SH-SY5Y (cell line): Measurements from ENCODE around the gene ARHGAP4.

Experiments
- GATA2 ChIP-seq: IDR thresholded peaks from 2 replicates; pipeline ENCODE4 v1.6.1; 2011; ENCODE audit warnings: mild to moderate bottlenecking, low read depth, low read length
- GATA3 ChIP-seq: IDR thresholded peaks from 2 replicates; pipeline ENCODE4 v1.6.1; 2011; ENCODE audit warnings: low read depth, mild to moderate bottlenecking, low read length, moderate library complexity

The ARHGAP4 gene

DNA sequence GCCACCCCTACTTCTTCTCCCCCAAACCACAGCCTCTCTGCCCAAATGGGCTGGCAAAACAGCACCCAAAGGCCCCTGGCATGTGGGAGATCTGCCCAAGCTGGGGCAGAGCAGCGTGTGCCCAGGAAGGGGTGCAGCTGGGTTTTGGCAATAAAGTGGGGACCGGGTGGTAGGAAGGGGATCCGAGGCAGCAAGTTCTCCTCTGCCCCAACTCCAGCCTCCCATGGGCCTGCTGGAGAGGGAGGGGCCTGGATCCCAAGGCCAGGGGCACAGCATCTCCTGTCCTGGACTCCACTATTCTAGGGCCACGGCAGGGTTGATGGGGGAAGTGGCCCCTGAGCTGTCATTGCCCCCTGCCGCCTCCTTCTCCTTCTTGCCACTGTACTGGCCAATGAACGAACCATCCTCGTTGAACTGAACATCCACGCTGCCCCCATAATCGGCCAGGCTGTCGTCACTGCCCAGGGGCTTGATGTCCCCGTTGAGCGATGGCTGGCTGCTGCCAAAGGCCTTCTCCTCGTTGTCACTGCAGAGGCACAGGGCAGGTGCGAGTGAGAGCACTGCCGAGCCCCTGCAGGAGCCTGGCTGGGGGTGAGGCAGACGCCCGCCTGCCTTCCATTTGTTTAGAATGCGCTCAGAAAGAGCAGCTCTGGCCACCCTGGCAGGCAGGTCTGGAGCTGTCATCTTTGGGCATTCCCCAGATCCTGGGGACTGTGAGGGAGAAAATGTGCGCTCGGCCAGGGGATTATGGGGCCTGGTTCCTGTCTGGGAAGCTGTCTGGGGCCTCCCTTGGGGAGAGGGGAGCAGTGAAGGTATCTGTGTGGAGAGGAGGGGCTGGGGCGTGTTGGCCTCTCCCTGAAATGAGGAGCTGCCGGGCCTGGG lies 63.5 kb downstream of the ARHGAP4 start:
- TF ChIP-seq GATA3 (no peak), GATA2 (no peak)

GRCh38 chrX:153861733-153862310 lies 64.2 kb downstream of the ARHGAP4 start:
- TF ChIP-seq GATA2 (no peak), GATA3 (no peak)

DNA sequence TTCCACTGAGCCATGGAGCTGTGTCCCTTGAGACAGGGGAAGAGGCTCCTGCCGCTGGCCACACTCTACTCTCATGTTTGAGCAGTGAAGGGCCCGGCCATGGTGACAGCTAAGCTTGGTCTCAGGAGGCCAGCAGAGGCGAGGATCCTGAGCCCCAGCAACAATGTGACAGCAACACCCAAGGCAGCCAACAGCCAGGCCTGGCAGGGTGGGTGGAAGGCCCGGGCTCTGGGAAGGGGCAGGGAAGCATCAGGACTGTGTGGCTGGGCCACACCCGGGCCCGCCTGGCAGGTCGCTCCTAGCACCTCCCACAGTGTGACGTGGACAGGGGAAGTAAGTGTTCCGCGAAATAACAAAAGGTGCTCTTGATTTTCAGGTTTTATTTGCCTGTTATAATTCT lies 64.9 kb downstream of the ARHGAP4 start:
- no peak for TF ChIP-seq GATA2
- TF ChIP-seq GATA3, result no peak
